Ishikawa (cell line): ENCODE results near the gene TMEM62.

Experiments
- CEBPB ChIP-seq: IDR thresholded peaks from 2 replicates; pipeline ENCODE4 v1.6.1; 2012
- CREB1 ChIP-seq: IDR thresholded peaks from 2 replicates; pipeline ENCODE4 v1.6.1; 2012; ENCODE audit warnings: low read depth
- EP300 ChIP-seq: IDR thresholded peaks from 2 replicates; pipeline ENCODE4 v1.6.1; 2012; ENCODE audit warnings: borderline replicate concordance
- FOXM1 ChIP-seq: IDR thresholded peaks from 2 replicates; pipeline ENCODE4 v1.6.1; 2012; ENCODE audit warnings: low read depth, borderline replicate concordance
- NFIC ChIP-seq: IDR thresholded peaks from 2 replicates; pipeline ENCODE4 v1.6.1; 2012
- RAD21 ChIP-seq: IDR thresholded peaks from 2 replicates; pipeline ENCODE4 v1.6.1; 2012; ENCODE audit warnings: low read depth
- TAF1 ChIP-seq: IDR thresholded peaks from 2 replicates; pipeline ENCODE4 v1.6.1; 2012; ENCODE audit warnings: low read depth, mild to moderate bottlenecking
- TCF12 ChIP-seq: IDR thresholded peaks from 2 replicates; pipeline ENCODE4 v1.6.1; 2012; ENCODE audit warnings: low read depth
- YY1 ChIP-seq: IDR thresholded peaks from 2 replicates; pipeline ENCODE4 v1.6.1; 2012; ENCODE audit warnings: low read depth
- ZBTB7A ChIP-seq: IDR thresholded peaks from 2 replicates; pipeline ENCODE4 v1.6.1; 2012; ENCODE audit warnings: low read depth
- TF ChIP-seq, protein P1 (sequence below): IDR thresholded peaks from 2 replicates; pipeline ENCODE4 v1.6.1; 2012

DNA sequence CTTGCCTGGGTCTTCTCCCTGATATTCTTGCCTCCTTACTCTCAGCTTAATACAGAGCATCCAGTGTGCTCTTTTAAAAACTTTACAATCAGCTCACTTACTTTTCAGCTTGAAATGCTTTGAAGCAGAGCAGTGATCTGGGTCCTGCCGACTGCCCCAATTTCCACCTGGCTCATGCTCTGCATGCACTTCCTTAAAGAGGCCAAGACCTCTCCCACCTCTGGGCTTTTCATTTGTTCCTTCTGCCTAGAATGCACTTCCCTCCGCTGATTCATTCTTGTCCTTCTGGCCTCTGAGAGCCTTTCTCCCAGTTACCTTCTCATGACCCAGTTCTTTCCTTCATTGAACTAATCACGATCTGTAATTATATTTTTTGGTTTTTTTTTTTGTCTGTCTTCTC lies 49.9 kb downstream of the TMEM62 start:
- TF ChIP-seq EP300 = no peak
- TF ChIP-seq RAD21 = no peak
- no peak for TF ChIP-seq TAF1
- TF ChIP-seq TCF12 = no peak
- TF ChIP-seq, protein P1, sequence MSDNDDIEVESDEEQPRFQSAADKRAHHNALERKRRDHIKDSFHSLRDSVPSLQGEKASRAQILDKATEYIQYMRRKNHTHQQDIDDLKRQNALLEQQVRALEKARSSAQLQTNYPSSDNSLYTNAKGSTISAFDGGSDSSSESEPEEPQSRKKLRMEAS = no peak
- no peak for TF ChIP-seq FOXM1
- no peak for TF ChIP-seq CREB1
- no peak for TF ChIP-seq NFIC
- TF ChIP-seq CEBPB = no peak
- TF ChIP-seq ZBTB7A = no peak
- TF ChIP-seq YY1 = no peak
